Vagina (tissue), 2 donors: ENCODE results near the gene ZRANB1.

ENCODE experiments used
- CTCF ChIP-seq, 3 experiments: fragments of 450-650 bp in 2 of 3; fragments of 200-600 bp in 1 of 3; sonication (generic) in 1 of 3; IDR thresholded peaks; one replicate each; pipeline ENCODE4 v1.5.1; 2017 to 2019; ENCODE audit warnings: antibody characterized with exemption in 3 of 3, mild to moderate bottlenecking in 2 of 3, moderate library complexity in 2 of 3
- POLR2A ChIP-seq, 2 donors: fragments of 450-650 bp; IDR thresholded peaks; one replicate each; pipeline ENCODE4 v1.6.1; 2017; ENCODE audit warnings: antibody characterized with exemption in 2 of 2, mild to moderate bottlenecking in 2 of 2, moderate library complexity in 2 of 2
- POLR2AphosphoS5 ChIP-seq, 2 donors: sonication (generic); formaldehyde crosslinking; IDR thresholded peaks; one replicate each; pipeline ENCODE4 v1.9.0; 2017; ENCODE audit warnings: antibody characterized with exemption in 2 of 2, mild to moderate bottlenecking in 2 of 2, low read depth in 1 of 2; ENCODE audit not compliant: insufficient read depth in 1 of 2

DNA sequence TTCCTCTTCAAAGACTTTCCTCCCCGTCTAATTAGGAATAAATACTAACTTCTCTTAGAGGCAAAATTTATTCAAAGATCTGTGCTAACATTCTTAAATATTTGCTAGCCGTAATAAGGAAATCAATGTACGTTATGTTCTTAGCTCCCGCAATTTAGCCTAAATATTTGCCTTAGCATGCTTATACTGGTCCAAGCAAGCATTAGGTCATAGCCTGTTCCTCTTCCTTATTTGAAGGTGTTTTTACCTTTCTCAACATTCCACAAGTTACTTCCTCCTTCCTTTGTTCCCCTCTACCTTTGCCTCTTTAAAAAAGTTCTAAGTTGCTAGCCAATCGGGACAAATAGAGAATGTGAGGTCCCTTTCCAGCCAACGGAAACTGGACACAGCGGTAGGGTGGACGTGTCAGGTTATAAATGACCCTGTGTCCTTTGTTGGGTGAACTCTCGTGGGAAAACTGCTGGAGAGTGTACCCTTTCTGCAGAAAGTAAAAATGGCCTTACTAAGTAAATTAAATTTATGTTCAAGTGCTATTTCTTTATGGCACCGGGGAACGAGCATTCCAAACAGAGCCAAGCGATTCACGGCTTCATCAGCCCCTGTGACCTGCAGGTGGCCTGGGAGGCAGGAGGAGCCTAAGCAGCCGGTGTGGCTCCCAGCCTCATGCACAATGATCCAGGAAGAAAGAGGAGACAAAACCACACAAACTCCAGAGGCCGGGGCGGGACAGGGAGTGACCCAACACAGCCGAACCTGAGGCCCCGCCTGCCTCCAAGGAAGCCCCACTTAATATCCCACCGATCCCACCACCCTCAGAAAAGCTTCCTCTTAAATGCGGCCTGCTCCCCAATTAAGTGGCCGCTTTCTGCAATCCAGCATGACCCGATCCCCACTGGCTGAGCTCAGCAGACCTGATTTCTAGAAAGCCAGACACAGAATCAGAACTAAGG, 67.0 kb downstream of the ZRANB1 start:
- TF ChIP-seq POLR2A (IDR thresholded peaks at IDR 0.05) (no peak), CTCF (IDR thresholded peaks at IDR 0.05) (no peak), POLR2AphosphoS5 (IDR thresholded peaks at IDR 0.05; ENCODE audit: insufficient read depth in 1 of 2, low read depth in 1 of 2) (peak in 1 of 2 donors; percentile 8)
